Measurements from ENCODE around the gene NDUFV3.

NDUFV3 gene

DNA sequence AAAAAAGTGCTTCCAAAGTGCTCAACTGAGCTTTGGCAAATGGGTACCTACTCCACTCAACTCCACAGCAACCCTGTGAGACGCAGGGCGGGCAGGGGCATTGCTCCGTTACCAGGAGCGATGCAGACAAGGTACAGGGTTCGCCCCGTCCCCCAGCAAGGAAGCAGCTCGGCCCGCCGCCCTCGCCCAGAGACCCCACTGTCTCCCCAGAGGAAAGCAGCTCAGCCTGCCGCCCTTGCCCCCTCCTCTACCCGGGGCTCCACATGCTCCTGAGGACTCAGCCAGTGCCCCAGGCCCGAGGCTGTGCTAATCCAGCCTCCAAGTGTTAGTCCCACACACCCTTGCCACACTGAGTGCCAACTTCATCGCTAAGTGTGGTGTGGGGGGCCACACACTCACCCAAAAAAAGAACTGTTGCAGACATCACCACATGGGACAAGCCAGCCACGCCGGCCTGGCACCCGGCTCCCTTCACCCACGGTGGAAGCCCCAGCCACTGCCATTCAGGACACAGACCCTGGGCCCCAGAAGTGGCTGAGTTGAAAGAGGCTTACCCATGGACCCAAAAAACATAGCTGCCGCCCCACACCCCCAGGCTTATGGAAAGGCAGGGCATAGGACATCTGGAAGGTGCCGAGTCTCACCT lies 40.1 kb upstream of the NDUFV3 start:
- Mint-ChIP-seq H3K4me1 (no peaks in the 10 kb centered on the region), H3K4me3 (no peak overlapping the region), H3K9me3 (no peaks in the 10 kb centered on the region), H3K36me3 (peaks cover 17% of the 10 kb centered on the region), H3K27ac (no peak overlapping the region), H3K27me3 (no peaks in the 10 kb centered on the region)

DNA sequence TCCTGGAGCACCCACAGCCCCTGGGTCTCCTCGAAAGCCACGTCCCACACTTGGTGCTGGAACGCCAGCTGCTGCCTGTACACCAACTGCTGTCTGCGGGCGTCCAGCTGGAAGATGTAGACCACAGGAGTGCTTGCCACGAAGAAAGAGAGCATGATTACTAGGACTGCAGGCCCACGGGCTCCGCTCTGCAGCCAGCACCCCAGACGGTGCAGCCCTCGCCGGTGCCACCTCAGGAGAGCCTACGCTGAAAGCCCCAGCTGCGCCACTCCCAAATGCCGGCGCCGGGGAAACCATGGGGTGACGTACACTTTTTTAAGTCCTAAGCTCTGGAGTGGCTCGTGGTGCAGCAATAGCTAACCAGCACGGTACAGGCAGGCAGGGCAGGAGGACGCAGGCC lies 39.5 kb upstream of the NDUFV3 start:
- H3K36me3 Mint-ChIP-seq, result peaks cover 18% of the 10 kb centered on the region

DNA sequence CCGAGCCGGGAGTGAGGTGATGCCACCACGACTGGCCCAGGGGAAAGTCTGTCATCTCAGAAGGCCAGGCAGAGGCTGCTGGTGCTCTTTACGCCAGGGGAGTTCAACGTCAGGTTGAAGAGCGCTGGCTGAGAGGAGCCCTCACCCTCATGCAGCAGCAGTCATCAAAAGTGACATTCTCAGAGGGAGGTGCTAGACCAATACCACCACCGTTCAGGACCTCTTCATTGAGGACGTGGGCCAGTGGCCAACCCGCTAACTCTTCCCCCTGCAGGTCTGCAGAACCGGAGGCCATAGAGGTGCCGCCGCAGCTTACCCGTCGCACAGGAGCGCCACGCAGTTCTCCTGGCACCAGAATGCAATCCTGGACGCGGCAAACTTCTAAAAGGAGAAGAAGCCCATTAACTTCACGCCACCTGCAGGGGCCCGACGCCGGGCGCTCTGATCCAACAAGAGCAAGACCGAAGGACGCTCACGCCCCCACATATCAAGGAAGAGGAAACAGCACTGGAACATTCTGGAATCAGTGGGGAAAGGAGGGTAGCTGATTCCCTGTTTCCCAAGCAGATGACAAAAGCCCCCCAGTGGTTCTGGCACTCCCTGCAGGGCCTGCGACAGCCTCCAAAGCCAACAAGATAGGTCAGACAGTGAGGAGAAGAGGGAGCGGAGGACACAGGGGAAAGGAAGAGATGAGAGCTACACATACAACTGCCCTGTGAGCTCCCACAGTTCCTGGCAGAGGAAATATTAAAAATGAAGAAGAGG lies 38.7 kb upstream of the NDUFV3 start:
- no peaks in the 10 kb centered on the region for H3K9me3 Mint-ChIP-seq
- no peak overlapping the region for H3K27ac Mint-ChIP-seq
- H3K4me3 Mint-ChIP-seq, result no peak overlapping the region
- H3K4me1 Mint-ChIP-seq, result peaks cover 7% of the 10 kb centered on the region
- no peaks in the 10 kb centered on the region for H3K27me3 Mint-ChIP-seq
- H3K36me3 Mint-ChIP-seq, result peaks cover 14% of the 10 kb centered on the region

More for the DNA sequence above, 39.5 kb upstream of the NDUFV3 start:
- H3K27ac Mint-ChIP-seq, result no peak overlapping the region
- no peak overlapping the region for H3K4me3 Mint-ChIP-seq
- no peaks in the 10 kb centered on the region for H3K27me3 Mint-ChIP-seq
- peaks cover 2% of the 10 kb centered on the region for H3K4me1 Mint-ChIP-seq
- H3K9me3 Mint-ChIP-seq, result no peaks in the 10 kb centered on the region

DNA sequence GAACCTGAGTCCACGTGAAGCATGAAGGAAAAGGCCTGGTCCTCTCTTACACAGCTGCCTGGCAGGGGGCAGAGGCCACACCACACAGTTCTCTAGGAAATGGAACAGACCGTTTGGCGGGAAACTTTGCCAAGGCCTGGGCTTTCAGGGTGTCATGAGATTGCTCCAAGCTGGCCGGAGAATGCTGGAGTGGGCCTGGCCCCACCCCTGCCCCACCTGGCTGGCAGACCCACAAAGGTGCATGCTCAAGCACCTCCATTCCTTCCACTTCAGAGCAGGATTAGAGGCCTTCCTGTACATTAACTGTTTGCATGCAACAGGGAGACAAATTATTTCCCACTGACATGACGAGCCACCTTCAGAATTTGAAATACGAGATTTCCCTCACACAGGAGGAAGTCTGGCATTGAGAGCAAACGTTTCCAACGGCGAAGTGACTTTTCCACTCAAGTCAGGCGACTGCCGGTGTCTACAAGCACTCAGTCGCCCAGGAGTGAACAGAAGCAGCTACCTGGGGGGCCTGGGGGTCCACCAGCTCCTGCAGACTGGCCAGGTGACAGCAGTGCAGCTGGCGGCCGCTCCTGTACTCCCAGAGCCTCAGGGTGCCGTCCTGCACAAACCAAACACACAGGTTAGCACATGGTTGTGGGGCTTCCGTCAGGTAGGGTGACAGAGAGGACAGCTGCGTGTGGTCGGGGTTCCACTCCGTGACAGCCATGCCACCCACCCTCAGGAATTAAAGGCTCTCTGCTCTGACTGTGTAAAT lies 37.8 kb upstream of the NDUFV3 start:
- peaks cover 7% of the 10 kb centered on the region for H3K4me1 Mint-ChIP-seq
- H3K36me3 Mint-ChIP-seq, result peaks cover 13% of the 10 kb centered on the region

DNA sequence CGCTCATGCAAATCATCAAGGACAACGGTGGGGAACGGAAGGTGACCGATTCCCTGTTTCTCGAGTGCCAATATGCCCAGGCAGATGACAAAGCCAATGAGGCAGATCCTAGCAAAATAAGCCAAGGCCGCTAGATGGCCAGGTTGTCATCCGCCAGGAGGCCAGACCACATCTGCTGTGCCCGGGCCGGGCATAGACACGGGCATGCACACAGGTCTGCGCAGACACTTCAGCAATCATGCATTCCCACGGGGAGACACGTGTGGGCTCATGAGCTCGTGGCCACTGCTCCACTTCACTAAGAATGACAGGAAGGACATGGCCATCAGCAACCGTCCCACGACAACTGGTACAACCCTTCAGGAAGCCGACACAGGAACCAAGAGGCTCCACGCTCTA lies 37.2 kb upstream of the NDUFV3 start:
- no peak overlapping the region for H3K27ac Mint-ChIP-seq
- H3K9me3 Mint-ChIP-seq, result no peaks in the 10 kb centered on the region
- H3K4me1 Mint-ChIP-seq, result peaks cover 7% of the 10 kb centered on the region
- peaks cover 13% of the 10 kb centered on the region for H3K36me3 Mint-ChIP-seq
- no peak overlapping the region for H3K4me3 Mint-ChIP-seq
- H3K27me3 Mint-ChIP-seq, result no peaks in the 10 kb centered on the region

More for the DNA sequence above, 37.8 kb upstream of the NDUFV3 start:
- Mint-ChIP-seq H3K27ac (no peak overlapping the region), H3K9me3 (no peaks in the 10 kb centered on the region), H3K27me3 (no peaks in the 10 kb centered on the region), H3K4me3 (no peak overlapping the region)

DNA sequence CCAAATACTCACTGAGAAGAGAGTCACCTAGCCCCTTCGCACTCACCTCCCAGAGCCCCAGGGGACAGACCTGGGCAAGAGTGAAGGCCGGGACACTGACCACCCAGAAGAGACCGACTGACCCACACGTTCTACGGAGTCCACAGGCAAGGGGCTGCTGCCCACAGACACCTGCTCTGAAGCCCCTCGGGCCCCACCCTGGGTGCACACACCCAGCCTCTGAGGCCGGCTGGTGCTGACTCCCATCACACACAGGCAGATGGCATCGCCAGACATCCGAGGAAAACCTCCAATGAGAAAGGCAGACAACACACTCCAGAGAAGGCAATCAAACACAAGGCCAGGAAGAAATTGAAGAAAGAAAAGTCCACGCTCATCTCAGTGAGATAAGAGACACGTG lies 35.9 kb upstream of the NDUFV3 start:
- Mint-ChIP-seq H3K4me3 (no peak overlapping the region), H3K4me1 (peaks cover 7% of the 10 kb centered on the region), H3K27ac (no peak overlapping the region), H3K9me3 (no peaks in the 10 kb centered on the region), H3K36me3 (peaks cover 13% of the 10 kb centered on the region), H3K27me3 (no peaks in the 10 kb centered on the region)

DNA sequence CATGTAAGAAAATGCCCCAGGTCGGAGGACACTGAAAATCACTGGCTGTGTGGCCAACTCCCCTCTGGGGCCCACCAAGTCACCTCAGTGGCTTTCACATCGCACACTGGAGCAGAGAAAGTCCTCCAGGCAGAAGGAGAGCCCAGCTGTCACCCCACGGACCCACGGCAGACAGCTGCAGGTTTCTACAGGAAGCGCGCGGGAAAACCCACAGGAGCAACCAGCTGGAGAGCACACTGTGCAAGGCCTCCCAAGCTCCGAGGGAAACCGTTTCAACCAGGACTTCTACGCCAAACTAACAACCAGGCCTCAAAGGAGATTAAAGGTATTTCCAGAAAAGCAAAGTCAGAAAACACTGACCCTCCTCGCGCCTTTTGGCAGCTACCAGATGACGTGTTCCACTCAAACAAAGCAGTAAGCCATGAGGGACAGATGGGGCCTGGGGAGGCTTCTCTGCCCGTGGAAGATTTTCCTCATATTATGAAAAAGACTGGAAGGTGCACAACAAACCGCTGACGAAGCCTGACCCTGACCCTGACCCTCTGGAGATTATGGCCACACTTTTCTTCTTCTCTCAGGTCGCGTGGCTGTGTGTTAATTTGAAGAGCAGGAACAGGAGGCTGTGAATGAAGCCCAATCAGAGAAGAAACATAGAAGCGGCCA lies 34.8 kb upstream of the NDUFV3 start:
- H3K9me3 Mint-ChIP-seq, result no peaks in the 10 kb centered on the region
- peaks cover 7% of the 10 kb centered on the region for H3K4me1 Mint-ChIP-seq
- peaks cover 15% of the 10 kb centered on the region for H3K36me3 Mint-ChIP-seq
- H3K27ac Mint-ChIP-seq, result no peak overlapping the region
- H3K4me3 Mint-ChIP-seq, result no peak overlapping the region
- no peaks in the 10 kb centered on the region for H3K27me3 Mint-ChIP-seq

DNA sequence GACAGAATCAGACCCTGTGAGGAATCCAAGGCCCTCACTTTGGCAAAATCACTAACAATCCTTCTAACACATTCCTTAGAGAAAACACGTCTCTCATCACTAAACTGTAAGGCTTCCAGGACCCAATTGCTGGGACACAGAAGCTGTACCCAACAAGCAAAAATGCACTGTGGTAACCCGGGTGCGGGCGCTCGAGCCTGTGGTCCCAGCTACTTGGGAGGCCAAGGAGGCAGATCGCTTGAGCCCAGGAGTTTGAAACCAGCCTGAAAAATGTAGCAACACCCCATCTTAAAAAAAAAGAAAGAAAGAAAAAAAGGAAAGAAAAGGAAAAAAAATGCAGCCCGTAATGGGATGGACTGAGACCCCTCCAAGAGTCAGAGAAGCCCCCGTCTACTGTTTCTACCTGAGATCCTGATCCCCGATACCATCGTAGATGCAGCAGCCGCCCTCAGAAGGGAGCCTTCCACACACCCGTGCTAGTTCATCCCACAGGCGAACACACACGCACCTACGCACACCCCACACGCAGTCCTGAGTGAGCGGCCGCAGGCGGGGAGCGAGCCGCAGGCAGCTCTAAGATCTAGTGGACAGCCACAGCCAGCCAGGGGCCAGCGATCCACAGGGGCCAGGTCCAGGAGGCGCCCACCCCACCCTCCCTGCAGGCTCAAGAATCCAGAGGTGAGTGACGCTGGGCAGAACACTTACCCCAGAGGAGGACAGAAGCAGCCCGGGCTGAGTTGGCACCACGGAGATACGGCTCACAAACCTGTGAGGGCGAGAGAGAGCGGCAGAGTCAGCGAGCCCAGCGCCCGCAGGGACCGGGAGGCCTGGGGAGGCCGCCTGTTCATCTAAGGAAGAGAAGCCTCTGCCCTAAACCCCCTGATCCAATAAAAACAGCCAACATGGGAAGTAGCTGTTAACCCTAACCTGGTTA lies 33.9 kb upstream of the NDUFV3 start:
- H3K4me3 Mint-ChIP-seq, result no peak overlapping the region
- H3K27me3 Mint-ChIP-seq, result no peaks in the 10 kb centered on the region
- no peaks in the 10 kb centered on the region for H3K9me3 Mint-ChIP-seq
- no peak overlapping the region for H3K27ac Mint-ChIP-seq
- peaks cover 16% of the 10 kb centered on the region for H3K36me3 Mint-ChIP-seq
- peaks cover 7% of the 10 kb centered on the region for H3K4me1 Mint-ChIP-seq

DNA sequence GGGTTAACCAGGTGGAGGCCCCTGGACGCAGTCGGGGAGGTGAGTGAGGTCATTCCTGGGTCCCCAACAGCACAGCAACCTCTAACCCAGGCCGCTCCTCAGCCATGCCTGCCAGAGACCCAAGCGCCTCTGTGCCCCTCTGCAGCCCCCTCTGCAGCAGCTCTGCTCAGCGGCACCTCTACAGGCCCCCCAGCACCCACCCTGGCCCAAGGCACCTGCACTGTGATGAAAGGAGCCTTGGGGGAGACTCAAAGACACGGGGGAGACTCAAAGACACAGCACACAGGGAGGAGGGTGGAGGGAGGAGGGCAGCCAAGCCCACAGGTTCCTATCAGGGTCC lies 33.2 kb upstream of the NDUFV3 start:
- Mint-ChIP-seq H3K27me3 (no peaks in the 10 kb centered on the region), H3K4me3 (no peak overlapping the region), H3K36me3 (peaks cover 13% of the 10 kb centered on the region), H3K27ac (no peak overlapping the region), H3K4me1 (peaks cover 12% of the 10 kb centered on the region), H3K9me3 (no peaks in the 10 kb centered on the region)

DNA sequence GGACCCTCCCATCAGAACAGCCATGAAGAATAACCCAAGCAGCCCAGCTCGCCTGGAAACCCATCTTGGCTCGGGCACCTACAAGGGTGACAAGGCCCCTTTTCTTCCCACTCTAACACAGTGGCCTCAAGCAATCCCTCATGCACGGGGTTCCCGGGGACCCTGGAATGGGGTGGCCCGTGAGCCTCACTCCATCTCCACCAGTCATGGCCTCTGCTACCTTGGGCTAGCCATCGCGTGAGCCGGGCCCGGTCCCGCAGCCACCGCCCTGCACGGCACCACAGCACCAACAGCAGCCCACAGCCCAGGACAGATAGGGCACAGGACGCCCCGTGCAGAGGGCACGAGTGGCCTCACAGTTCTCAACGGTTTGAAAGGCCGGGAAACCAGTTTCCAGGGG lies 32.8 kb upstream of the NDUFV3 start:
- Mint-ChIP-seq H3K9me3 (no peaks in the 10 kb centered on the region), H3K4me1 (peaks cover 14% of the 10 kb centered on the region), H3K36me3 (peaks cover 13% of the 10 kb centered on the region), H3K4me3 (no peak overlapping the region), H3K27ac (no peak overlapping the region), H3K27me3 (no peaks in the 10 kb centered on the region)

DNA sequence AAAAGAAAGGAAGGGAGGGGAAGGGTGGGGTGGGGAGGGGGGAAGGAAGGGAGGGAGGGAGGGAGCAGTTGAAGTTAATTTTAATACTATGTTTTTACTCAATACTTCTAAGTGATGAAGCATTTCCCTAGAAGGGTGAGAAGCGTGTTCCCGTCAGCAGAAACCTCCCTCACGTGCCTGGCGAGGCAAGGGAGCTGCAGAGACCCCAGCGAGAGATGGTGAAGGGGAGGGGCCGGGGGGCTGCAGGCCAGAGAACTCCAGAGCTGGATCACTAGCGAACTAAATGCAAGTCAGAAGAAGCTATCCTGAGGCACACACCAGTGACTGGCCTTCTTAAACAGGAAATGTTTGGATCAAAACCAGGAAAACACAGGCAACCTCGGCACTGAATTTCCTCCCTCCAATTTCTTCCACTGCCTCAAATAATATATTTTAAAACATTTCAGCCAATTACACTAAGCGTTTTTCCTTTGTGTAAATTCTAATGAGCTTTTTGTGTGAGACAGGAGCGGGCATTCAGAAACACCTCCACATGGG lies 31.7 kb upstream of the NDUFV3 start:
- Mint-ChIP-seq H3K27me3 (no peaks in the 10 kb centered on the region), H3K27ac (no peak overlapping the region), H3K4me3 (no peak overlapping the region), H3K36me3 (peaks cover 14% of the 10 kb centered on the region), H3K4me1 (peaks cover 20% of the 10 kb centered on the region), H3K9me3 (no peaks in the 10 kb centered on the region)

DNA sequence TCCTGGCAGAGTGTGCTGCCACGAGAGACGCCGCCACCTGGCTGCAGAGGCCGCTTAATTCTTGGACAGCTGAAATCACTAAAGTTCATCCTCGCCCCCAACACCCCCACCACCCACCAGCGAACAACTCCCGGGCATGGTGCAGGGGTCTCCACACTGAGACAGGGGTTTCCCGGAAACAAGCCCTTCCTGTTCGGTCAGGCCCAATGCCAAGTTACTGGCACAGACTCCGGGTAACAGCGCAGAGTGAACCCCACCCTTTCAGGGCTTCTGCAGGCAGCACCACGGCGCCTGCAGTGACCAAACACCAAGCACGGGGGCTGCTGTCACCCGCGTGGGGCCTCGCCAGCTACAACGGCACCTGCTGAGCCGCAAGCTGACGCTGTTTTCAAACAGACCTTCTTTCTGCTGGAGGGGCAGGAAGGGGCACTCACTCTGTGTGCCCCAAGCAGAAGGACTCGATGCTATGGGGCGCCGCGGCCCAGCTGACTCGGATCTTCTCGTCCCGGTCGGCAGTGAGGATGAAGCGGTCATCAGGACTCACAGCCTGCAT lies 31.2 kb upstream of the NDUFV3 start:
- H3K27me3 Mint-ChIP-seq, result no peaks in the 10 kb centered on the region
- no peaks in the 10 kb centered on the region for H3K9me3 Mint-ChIP-seq
- H3K27ac Mint-ChIP-seq, result no peak overlapping the region
- peaks cover 13% of the 10 kb centered on the region for H3K36me3 Mint-ChIP-seq
- H3K4me1 Mint-ChIP-seq, result peaks cover 24% of the 10 kb centered on the region
- no peak overlapping the region for H3K4me3 Mint-ChIP-seq

DNA sequence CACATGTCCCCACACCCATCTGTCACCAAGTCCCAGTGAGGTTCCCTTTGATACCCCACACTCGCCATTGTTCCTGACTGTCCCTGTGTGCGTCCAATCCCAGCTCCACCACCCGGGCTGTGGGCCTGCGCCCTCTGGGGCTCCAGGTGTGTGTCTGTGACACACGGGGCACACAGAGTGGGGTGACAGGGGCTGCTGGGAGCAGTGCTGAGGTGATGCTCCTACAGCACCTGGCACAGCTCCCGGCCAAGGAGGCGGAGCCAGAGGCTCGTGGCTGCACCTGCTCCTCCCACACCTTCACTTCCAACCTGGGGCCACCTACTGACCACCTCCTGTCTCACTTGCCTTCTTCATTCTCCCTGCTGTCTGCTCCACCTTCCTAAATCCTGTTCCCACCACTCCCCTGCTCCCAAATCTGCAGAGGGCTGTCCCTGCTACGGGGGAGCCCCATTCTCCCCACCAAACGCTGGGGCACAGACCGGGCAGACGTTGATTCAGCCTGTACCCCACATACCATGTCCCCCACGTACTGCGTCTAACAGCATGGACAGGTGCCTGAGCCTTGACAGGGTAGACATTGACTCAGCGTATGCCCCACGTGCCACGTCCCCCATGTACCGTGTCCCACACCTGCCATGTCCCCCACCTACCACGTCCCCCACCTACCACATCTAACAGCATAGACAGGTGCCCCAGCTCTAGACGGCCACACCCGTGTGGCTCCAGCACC lies 30.2 kb upstream of the NDUFV3 start:
- Mint-ChIP-seq H3K27ac (no peak overlapping the region), H3K4me1 (peaks cover 25% of the 10 kb centered on the region), H3K4me3 (no peak overlapping the region), H3K36me3 (peaks cover 8% of the 10 kb centered on the region), H3K9me3 (no peaks in the 10 kb centered on the region), H3K27me3 (no peaks in the 10 kb centered on the region)

DNA sequence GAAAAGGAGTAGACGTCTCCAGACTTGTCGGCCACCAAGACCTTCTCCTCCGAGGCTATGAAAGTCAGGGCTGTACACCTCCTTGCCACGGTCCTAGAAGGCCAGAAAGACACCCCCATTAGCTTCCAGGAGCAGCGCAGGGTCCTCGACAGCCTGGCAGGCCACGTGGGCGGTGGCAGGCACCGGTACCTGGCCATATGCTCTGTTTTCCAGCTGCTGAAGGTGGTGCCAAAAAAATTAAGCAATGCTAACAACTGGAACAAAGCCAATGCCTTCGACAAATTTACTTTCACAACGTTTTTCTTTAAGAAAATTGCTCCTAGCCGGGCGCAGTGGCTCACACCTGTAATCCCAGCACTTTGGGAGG lies 29.6 kb upstream of the NDUFV3 start:
- Mint-ChIP-seq H3K27me3 (no peaks in the 10 kb centered on the region), H3K9me3 (no peaks in the 10 kb centered on the region), H3K36me3 (peaks cover 8% of the 10 kb centered on the region), H3K4me3 (no peak overlapping the region), H3K4me1 (peaks cover 24% of the 10 kb centered on the region), H3K27ac (no peak overlapping the region)

Data from activated naive CD4-positive, alpha-beta T cell treated with anti-CD3 and anti-CD28 coated beads, Interleukin-2, amount 50 U/mL, for 24 hours (primary cell).